ENCODE data around the gene TMEM231. TPM values are rescaled to one million over a fixed set of nuclear protein-coding genes. Genes with fewer than 3 reads are reported as not detected.
"Not testable (repeated sequence)": the region's sequence is repeated elsewhere in the genome, so short reads cannot be mapped to it uniquely, and the experiment has no call there.

The TMEM231 gene
- polyA plus RNA-seq, 3 donors from 2014 or later: 1.3 to 1.5 TPM; not detected in 1

GRCh38 chr16:75556431-75556950 is 439 bp upstream of the TMEM231 start:
- no peak for DNase-seq
- H3K4me3 Mint-ChIP-seq: peak overlapping the region; percentile 84 to 91 (median 90)
- H3K4me1 Mint-ChIP-seq: peaks cover 12 to 14% of the 10 kb centered on the region in 2 donors
- H3K27me3 Mint-ChIP-seq (ENCODE audit: low read depth in 3 of 3): peaks cover 5 to 10% (median 8%) of the 10 kb centered on the region in 3 donors
- H3K9me3 Mint-ChIP-seq: no peaks in the 10 kb centered on the region
- H3K36me3 Mint-ChIP-seq: no peaks in the 10 kb centered on the region
- H3K27ac Mint-ChIP-seq: peak overlapping the region; percentile 76 to 97 (median 89)

GRCh38 chr16:75555213-75555706 is 792 bp downstream of the TMEM231 start:
- H3K9me3 Mint-ChIP-seq: no peaks in the 10 kb centered on the region
- H3K27me3 Mint-ChIP-seq (ENCODE audit: low read depth in 3 of 3): peaks cover 5 to 9% (median 8%) of the 10 kb centered on the region in 3 donors
- peak in 1 of 3 donors; percentile 6 for DNase-seq
- peaks cover 12 to 14% of the 10 kb centered on the region in 2 donors for H3K4me1 Mint-ChIP-seq
- peak overlapping the region; percentile 9 to 94 (median 81) for H3K27ac Mint-ChIP-seq
- peak overlapping the region; percentile 84 to 91 (median 90) for H3K4me3 Mint-ChIP-seq
- H3K36me3 Mint-ChIP-seq: no peaks in the 10 kb centered on the region

GRCh38 chr16:75552951-75553350 is 3.1 kb downstream of the TMEM231 start:
- Mint-ChIP-seq H3K4me1 (peaks cover 12 to 14% of the 10 kb centered on the region in 2 donors), H3K4me3 (no peak overlapping the region), H3K27ac (no peak overlapping the region), H3K36me3 (no peaks in the 10 kb centered on the region), H3K9me3 (no peaks in the 10 kb centered on the region), H3K27me3 (ENCODE audit: low read depth in 3 of 3) (peaks cover 5 to 10% (median 9%) of the 10 kb centered on the region in 3 donors)
- no peak for DNase-seq

DNA sequence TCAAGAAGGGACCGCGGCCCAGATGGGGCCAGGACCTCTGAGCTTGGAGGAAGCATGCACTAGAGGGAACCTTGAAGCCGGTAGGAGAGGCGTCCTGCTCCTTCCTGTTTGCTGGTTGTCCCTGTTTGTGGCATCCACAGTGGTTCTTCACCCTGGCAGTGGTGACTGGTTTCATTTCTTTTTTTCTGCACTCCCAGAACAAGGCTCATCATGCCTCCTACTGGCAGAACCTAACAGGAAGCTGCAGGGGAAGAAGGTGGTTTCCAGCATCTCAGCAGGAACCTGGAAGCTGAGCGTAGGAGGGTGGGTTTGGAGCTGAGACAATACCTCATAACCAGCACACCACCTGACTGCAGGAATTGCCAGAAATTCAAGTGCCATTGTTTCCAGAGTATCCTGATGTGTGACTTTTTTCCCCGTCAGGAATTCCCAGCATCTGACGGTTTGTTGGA is 5.8 kb downstream of the TMEM231 start:
- DNase-seq: no peak
- Mint-ChIP-seq H3K4me1 (peaks cover 2% of the 10 kb centered on the region in 2 donors), H3K27ac (no peak overlapping the region), H3K27me3 (ENCODE audit: low read depth in 3 of 3) (peaks cover 1 to 10% (median 5%) of the 10 kb centered on the region in 3 donors), H3K4me3 (no peak overlapping the region), H3K9me3 (no peaks in the 10 kb centered on the region), H3K36me3 (no peaks in the 10 kb centered on the region)

DNA sequence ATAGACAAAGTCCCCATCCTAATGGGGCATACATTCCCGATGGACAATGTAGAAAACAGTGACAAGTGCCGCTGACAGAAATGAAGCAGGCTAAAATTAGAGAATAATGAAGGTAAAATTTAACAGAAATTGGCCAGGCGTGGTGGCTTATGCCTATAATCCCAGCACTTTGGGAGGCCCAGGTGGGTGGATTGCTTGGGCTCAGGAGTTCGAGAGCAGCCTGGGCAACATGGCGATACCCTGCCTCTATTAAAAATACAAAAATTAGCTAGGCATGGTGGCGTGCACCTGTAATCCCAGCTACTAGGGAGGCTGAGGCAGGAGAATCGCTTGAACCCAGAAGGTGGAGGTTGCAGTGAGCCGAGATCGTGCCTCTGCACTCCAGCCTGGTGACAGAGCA is 7.6 kb downstream of the TMEM231 start:
- not testable (repeated sequence) for H3K36me3 Mint-ChIP-seq, H3K27ac Mint-ChIP-seq, H3K9me3 Mint-ChIP-seq, H3K4me1 Mint-ChIP-seq, H3K4me3 Mint-ChIP-seq, DNase-seq
- H3K27me3 Mint-ChIP-seq (ENCODE audit: low read depth in 3 of 3): peaks cover 1 to 10% (median 7%) of the 10 kb centered on the region in 3 donors

DNA sequence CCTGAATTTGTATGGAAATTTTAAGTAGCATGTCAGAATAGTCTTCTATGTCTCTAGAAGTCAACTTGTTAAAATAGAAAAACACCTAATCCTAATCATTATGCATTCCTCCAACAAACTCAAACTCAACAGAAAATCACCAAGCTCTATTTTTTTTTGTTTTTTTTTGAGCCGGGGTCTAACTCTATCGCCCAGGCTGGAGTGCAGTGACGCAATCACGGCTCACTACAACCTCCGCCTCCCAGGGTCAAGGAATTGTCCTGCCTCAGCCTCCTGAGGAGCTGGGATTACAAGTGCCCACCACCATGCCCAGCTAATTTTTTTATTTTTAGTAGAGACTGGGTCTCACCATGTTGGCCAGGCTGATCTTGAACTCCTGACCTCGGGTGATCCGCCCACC is 9.8 kb downstream of the TMEM231 start:
- no peak for DNase-seq
- Mint-ChIP-seq H3K27me3 (ENCODE audit: low read depth in 3 of 3) (peaks cover 0 to 5% (median 2%) of the 10 kb centered on the region in 3 donors), H3K9me3 (no peaks in the 10 kb centered on the region), H3K36me3 (no peaks in the 10 kb centered on the region), H3K27ac (no peak overlapping the region), H3K4me1 (no peaks in the 10 kb centered on the region), H3K4me3 (no peak overlapping the region)

GRCh38 chr16:75545879-75546278 is 10.2 kb downstream of the TMEM231 start:
- not testable (repeated sequence) for H3K4me3 Mint-ChIP-seq; H3K36me3 Mint-ChIP-seq; H3K4me1 Mint-ChIP-seq; H3K9me3 Mint-ChIP-seq; H3K27me3 Mint-ChIP-seq (ENCODE audit: low read depth in 3 of 3); H3K27ac Mint-ChIP-seq; DNase-seq

GRCh38 chr16:75542462-75542861 is 13.6 kb downstream of the TMEM231 start:
- H3K27me3 Mint-ChIP-seq (ENCODE audit: low read depth in 3 of 3); H3K9me3 Mint-ChIP-seq; H3K27ac Mint-ChIP-seq; H3K36me3 Mint-ChIP-seq; H3K4me1 Mint-ChIP-seq; H3K4me3 Mint-ChIP-seq; DNase-seq: not testable (repeated sequence)

- Mint-ChIP-seq H3K27ac (no peak overlapping the region), H3K4me3 (no peak overlapping the region)
Measured at GRCh38 chr16:75541236-75541635, 14.8 kb downstream of the TMEM231 start.

GRCh38 chr16:75538882-75539565 is 17.0 kb downstream of the TMEM231 start:
- H3K9me3 Mint-ChIP-seq; H3K27ac Mint-ChIP-seq; H3K4me1 Mint-ChIP-seq; H3K27me3 Mint-ChIP-seq (ENCODE audit: low read depth in 3 of 3); H3K4me3 Mint-ChIP-seq; DNase-seq; H3K36me3 Mint-ChIP-seq: not testable (repeated sequence)

More at GRCh38 chr16:75541236-75541635, 14.8 kb downstream of the TMEM231 start:
- no peaks in the 10 kb centered on the region for H3K9me3 Mint-ChIP-seq
- no peaks in the 10 kb centered on the region for H3K4me1 Mint-ChIP-seq
- no peaks in the 10 kb centered on the region for H3K36me3 Mint-ChIP-seq
- H3K27me3 Mint-ChIP-seq (ENCODE audit: low read depth in 3 of 3): peaks cover 0 to 2% (median 0%) of the 10 kb centered on the region in 3 donors
- DNase-seq: no peak

DNA sequence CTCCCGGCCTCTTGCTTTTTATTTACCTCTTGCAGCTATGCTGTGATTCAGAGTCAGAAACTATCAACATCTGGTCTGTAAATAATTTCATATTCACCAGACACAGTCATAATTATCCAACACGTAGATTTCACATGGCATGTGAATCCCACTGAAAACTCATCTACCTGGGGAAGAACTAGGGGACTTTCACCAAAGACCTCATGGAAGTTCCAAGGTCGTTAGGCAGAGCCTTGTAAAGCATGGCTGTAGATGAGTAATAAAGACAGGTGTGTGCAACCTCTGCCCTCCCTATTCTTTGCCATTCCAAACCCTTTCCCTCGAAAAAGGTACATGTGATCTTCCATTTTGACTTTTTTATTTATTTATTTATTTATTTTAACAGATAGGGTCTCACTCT is 18.3 kb downstream of the TMEM231 start:
- no peaks in the 10 kb centered on the region for H3K4me1 Mint-ChIP-seq
- no peaks in the 10 kb centered on the region for H3K9me3 Mint-ChIP-seq
- no peaks in the 10 kb centered on the region for H3K36me3 Mint-ChIP-seq
- H3K4me3 Mint-ChIP-seq: no peak overlapping the region
- H3K27me3 Mint-ChIP-seq (ENCODE audit: low read depth in 3 of 3): no peaks in the 10 kb centered on the region
- no peak overlapping the region for H3K27ac Mint-ChIP-seq
- no peak for DNase-seq

- H3K4me1 Mint-ChIP-seq: no peaks in the 10 kb centered on the region
- H3K27ac Mint-ChIP-seq: no peak within 1 kb of the TSS
Measured at GRCh38 chr16:75535901-75536300, 20.2 kb downstream of the TMEM231 start, which contains the start of gene CHST5. Gene CHST5 (minus strand): TSS chr16:75536108. CDS start chr16:75530384, 5,724 bp downstream.

DNA sequence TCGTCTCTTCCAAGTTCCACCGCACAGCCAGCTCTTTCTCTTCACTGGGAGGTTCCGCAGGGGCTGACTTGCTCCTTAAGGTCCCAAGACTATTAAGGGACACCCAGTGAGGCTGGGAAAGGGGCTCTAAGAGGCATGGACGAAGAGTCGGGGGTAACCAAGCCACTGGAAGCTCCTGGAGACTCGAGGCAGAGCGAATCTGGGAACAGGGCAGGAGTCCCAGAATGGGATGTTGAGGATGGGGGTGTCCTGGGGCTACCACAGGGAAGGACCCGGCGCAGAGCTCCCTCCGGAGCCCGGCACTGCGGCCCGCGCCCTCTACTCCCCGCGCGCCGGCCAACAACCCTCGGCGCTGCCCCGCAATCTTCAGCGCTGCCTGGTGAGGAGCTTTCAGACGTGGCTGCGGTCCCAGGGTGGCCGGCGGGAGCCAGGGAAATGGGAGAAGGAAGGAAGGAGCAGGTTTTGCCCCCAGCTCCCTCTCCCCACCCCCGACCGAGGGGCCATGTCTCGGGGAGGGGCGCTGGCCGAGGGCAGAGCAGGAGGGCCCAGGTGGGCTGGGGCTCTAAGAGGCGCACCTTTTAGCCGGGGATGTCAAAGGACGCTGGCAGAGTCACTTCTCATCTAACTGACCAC is 20.7 kb downstream of the TMEM231 start:
- H3K36me3 Mint-ChIP-seq: no peaks in the 10 kb centered on the region
- no peaks in the 10 kb centered on the region for H3K4me1 Mint-ChIP-seq
- no peaks in the 10 kb centered on the region for H3K9me3 Mint-ChIP-seq
- H3K4me3 Mint-ChIP-seq: no peak overlapping the region
- peaks cover 0 to 5% (median 0%) of the 10 kb centered on the region in 3 donors for H3K27me3 Mint-ChIP-seq (ENCODE audit: low read depth in 3 of 3)
- no peak overlapping the region for H3K27ac Mint-ChIP-seq
- no peak for DNase-seq

More at GRCh38 chr16:75535901-75536300, 20.2 kb downstream of the TMEM231 start, which contains the start of gene CHST5:
- no peaks in the 10 kb centered on the region for H3K9me3 Mint-ChIP-seq
- H3K36me3 Mint-ChIP-seq: no peaks in the 10 kb centered on the region
- no peak for DNase-seq
- H3K4me3 Mint-ChIP-seq: no peak within 1 kb of the TSS
- H3K27me3 Mint-ChIP-seq (ENCODE audit: low read depth in 3 of 3): peaks cover 0 to 3% (median 0%) of the 10 kb centered on the region in 3 donors

- no peak for DNase-seq
- Mint-ChIP-seq H3K27ac (no peak overlapping the region), H3K4me1 (no peaks in the 10 kb centered on the region), H3K4me3 (no peak overlapping the region), H3K9me3 (no peaks in the 10 kb centered on the region), H3K27me3 (ENCODE audit: low read depth in 3 of 3) (peaks cover 0 to 5% (median 0%) of the 10 kb centered on the region in 3 donors), H3K36me3 (no peaks in the 10 kb centered on the region)
Measured at GRCh38 chr16:75534560-75535205, 21.4 kb downstream of the TMEM231 start.

Measured in immature natural killer cell (primary cell).